Measurements from ENCODE around the gene YAE1.

YAE1 gene

DNA sequence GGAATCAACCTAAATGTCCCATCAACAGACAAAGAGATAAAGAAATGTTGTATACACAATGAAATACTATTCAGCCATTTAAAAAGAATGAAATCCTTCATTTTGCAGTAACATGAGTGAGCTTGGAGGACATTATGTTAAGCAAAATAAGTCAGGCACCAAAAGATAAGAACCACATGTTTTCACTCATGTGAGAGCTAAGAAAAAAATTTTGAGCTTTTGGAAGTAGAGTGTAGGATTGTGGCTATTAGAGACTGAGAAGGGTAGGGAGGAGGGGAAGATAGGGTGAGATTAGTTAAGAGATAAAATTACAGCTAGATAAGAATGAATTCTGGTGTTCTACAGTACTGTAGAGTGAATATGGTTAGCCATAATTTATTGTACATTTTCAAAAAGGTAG is 8.3 kb upstream of the YAE1 start:
- DNase-seq, result no peak

DNA sequence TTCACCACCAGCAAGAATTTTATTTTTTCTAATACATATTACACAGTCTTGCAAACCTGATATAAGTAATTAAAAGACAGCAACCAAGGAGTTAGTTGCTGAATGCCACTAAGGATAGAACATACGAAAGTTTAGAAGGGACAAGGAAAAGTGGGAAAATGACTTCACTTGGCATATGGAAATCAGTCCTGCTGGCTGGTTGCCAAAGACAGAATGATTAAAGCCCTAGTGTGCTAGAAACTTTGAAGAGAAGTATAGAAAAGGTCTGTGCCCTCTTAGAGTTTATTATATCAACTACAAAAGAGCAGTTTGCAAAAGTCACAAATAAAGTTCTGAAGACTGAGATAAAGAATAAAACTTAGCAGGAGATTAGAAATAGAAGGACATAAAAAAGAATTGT is 5.8 kb upstream of the YAE1 start:
- no peak for DNase-seq

DNA sequence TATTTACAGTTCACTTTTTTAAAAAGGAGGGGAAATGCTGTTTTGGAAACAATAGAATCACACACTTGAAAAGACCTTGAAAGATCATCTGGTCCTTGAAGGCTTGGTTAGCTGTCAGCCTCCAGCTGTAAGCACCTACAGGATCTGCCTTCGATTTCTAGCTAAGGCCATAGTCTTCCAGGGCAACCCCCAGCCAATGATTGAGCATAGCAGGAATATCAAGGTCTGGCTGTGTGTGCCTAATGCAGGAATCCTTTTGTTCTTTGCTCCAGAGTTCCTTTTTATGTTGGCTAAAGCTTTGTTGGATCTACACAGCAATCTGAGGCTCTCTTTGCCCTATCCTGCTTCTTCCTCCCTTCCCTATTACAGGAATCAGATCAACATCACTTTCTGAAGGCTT is 5.2 kb upstream of the YAE1 start:
- no peak for DNase-seq

DNA sequence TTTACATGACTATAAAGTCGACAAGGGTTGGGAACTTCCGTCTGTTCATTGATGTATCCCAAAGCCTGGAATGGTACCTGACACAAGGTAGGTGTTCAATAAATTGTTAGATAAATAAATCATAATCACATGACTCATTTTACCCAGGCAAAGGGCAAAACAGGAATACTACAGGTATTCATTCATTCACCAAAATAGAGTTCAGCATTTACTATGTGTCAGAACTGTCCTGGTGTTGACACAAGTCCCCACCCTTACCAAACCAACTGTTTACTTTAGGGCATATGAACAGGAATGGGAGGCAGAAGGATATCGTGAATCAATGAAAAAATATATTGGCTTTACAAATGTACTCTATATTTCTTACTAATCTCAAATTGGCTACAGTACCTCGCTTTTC is 666 bp upstream of the YAE1 start:
- no peak for DNase-seq

DNA sequence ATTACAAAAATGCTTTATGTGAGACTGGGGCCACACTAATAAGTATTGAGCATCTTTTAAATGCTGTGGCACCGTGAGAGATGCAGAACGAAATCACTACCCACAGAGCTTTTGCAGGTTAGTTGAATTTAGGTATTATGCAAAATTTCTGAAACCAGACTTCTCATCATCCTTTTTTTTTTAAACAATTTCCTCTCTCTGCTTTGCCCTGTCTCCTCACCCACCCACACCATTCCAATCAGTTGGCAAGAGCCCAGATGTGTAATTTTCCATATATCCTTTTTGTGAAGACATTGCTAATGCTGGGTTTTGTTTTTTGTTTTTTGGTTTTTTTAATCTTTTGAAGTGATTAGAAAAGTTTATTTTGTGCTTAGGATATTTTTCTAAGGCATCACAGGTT is 1.1 kb downstream of the YAE1 start:
- DNase-seq, result no peak

DNA sequence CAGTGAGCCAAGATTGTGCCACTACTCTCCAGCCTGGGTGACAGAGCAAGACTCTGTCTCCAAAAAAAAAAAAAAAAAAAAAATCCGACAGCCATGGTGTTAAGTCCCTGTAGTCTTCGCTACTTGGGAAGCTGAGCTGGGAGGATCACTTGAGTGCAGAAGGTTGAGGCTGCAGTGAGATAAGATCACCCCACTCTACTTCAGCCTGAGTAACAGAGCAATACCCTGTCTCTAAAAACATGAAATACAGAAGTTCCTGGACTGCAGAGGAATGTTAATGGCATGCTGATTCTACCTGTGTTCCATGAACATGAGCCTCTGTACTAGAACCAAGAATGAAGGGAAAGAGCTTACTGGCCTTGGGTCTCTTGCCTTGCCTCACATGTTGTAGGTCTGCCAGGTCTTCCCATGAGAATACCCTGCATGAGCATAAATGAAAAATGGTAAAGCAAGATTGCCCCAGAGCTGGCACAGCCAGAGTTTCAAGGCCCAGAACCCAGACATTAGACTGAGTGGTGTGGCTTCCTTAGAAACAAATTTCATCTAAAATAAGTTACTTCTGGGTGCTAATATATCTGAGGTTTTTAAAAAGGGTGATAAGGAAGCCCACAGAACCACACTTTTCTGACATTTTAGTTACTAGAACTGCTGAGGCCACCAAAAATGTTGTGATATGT is 8.6 kb downstream of the YAE1 start:
- no peak for DNase-seq

DNA sequence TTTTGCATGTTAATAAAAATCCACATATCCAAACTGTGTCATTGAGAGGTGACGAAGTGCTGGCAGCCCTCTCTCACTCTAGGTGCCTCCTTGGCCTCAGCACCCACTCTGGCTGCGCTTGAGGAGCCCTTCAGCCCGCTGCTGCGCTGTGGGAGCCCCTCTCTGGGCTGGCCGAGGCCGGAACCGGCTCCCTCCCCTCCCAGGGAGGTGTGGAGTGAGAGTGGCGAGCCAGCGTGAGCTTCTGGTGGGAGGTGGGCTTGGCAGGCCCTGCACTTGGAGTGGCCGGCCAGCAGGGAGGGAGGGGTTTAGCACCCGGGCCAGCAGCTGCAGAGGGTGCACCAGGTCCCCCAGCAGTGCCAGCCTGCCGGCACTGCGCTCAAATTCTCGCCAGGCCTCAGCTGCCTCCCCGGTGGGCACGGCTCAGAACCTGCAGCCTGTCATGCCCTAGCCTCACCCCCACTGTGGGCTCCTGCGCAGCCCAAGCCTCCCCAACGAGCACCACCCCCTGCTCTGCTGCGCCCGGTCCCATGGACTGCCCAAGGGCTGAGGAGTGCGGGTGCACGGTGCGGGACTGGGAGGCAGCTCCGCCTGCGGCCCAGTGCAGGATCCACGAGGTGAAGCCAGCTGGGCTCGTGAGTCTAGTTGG is 11.1 kb downstream of the YAE1 start:
- no peak for DNase-seq

DNA sequence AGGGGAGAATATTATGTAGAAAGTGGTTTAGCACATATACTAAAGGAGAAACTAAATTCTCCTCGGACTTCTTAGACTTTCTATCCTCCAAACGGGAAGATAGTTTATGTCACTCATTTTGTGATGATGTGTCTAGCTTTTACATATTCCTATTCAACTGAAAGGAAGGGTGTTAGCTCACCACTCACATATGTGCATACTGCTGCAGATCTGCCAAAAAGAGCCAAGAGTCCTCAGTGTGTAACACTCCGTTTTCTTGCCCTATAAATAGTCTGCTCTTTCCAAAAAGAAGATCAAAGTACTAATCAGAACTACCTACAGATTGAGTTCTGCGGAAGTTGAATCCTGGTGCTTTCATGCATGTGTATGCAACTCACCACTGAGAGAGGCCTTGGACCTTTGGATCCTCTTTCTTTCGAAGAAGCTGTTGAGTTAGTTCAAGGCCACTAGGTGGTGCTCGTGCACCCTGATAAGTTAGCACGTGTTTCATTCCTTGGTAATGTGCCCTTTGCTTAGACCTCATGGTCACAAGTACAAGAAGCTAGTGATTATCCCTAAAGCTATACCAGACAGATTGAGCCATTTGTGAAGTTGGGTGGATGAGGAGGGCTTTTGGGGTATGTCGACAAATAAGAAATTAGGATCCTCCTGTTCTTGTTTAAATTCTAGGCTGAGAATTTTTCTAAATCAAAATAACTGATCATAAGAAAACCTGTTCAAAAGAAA is 14.1 kb downstream of the YAE1 start:
- peak; percentile 81 for DNase-seq

DNA sequence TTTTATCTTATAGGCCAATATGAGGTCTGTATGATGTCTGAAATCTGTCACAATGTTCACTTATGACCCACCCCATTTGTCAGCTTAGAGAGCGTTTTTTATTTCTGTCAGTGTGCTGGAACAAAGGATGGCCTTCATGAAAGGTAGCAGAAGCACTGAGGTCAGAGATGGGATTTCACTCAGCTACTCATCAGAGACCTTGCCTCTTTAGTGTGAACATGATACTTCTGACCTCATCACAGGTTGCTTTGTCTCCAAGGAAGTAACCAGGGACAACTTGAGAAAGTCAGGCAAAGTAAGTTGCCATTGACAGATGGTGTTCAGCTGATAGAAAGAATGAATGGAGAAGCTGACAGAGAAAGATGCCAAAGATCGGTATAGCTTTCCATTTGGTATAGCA is 16.3 kb downstream of the YAE1 start:
- DNase-seq, result no peak

DNA sequence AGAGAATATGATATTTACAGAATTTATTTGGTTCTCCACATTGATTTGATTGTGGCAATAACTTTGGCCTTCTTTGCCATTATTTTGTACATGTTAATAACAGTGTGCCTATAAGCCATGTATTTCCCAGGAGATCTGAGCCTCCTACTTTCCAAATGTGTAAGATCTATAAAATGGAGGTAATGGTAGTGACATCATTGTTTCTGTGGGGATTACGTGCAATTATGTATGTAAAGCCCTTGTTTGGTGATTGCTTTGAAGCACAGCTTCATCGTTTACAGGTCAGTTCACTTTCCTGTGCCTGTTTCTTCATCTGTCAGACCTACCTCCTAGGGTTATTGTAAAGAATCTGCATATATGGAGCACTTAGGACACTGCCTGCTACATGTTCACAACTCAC is 17.3 kb downstream of the YAE1 start:
- no peak for DNase-seq

DNA sequence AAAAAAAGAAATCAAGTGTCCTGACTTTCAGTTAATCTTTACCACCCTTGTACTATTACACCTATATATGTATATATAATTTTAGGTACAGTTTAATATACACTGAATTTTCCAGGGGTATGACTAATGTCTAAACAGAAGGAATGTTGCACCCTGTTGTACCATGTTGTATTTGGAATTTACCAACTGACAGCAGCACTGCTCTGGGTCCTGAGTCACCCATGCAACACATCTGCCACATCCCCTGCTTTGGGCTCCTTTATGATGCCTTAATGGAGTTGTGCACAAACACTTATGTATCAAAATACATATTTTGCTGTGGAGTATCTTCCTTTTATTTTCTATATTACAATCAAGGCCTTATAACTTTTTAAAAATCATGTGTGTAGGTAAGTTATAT is 21.2 kb downstream of the YAE1 start:
- DNase-seq, result no peak

DNA sequence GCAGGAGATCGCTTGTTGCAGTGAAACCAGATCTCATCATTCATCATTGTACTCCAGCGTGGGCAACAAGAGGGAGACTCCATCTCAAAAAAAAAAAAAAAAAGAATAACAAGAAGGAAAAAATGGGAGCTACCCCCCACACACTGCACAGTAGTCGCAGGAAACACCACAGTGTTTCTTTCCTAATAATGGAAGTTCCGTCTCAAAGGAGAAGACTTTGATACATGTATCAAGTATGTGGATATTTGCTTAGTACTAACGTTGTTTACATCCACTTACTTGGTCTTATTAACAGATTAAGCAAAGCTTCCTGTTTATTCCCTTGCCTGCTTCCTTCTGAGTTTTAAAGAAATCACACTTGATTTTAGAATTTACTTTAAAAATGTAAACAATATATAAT is 22.2 kb downstream of the YAE1 start:
- DNase-seq, result no peak

DNA sequence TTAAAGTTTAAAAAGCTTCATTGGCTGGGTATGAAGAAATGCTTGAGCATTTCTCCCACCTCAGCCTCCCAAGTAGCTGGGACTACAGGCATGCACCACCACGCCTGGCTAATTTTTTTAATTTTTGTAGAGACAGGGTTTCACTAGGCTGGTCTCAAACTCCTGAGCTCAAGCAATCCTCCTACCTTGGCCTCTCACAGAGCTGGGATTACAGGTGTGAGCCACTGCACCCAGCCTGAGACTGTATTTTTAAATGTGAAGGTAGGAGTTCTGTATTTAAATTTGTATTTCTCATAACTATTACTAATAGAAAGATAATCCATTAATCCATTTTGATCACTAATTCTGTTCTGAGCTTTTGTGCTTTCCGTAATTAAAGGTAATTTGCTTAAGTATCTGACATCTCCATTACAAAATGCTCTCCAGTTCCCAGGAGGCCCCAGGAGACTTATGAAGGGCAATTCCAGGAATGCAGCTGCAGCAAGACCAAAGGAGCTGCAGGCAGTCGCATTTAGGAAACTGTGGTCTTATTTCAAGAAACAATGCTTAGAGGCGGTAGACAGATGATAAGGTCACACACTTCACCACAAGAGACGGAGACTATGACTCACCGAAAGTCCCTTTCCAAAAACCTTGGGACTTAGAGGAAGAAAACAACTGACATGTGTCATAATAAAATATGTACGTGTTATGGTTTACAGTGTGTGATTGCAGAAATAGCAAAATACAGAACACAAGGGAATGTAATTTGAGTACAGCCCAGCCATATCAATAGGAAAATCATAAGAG is 23.3 kb downstream of the YAE1 start:
- DNase-seq, result peak; percentile 77

DNA sequence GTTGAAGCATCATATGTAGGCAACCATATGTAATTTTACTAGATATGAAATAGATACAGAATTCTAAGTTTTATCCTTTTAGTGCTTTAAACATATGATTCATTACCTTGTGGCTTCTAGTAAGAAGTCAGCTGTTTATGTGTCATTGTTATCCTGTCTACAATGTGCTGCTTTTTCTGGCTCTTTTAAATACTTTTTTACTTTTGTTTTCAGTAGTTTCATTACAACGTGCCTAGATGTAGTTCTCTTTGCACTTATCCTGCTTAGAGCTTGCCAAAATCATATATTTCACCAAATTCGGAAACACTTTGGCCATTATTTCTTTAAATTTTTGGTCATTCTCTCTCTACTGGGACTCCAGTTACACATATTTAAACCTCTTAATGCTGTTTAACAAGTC is 26.4 kb downstream of the YAE1 start:
- DNase-seq, result no peak

DNA sequence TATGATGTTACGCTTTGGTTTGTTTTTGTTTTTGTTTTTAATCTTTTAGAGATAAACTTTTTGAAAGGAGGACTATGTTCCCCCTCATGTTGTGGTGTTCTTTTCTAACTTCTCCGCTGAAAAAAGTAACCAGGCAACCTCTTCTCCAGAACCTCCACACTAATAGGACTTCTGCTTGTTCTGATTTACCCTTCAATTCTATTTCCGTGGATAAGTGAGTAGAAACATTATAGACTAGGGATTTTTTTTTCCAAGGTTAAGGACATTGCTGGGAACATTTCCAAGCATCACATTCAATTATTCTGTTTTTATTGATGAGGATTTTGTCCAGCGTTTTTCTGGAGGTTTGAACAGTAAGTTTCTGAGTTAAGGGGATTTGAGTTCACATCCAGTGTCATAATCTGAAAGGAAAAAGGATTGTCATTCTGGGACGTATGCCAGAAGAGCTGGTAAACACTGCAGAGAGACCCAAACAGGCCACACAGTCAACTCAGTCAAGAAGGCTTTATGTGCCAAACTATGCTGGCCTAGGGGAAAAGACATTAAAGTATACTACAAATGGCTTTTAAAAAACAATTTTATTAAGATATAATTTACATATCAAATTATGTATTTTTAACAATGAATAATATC is 28.9 kb downstream of the YAE1 start:
- no peak for DNase-seq

DNA sequence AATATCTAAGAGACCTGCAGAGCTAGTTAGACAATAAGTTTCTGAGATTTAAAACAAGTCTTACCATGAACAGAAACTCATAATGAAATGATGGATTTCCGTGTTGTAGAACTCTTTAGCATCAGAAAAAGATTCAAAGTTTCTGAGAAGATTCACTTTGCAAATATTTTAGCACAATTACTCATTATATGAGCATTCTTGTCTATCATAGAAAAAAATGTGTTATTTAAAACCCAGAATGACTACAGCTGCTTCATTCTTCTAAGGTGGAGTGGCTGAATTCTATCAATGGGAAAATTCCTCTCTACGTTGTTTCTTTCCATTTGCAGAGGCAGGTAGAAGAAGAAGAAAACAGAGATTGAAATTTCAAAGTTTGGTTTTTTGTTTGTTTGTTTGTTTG is 36.1 kb downstream of the YAE1 start:
- DNase-seq, result no peak

DNA sequence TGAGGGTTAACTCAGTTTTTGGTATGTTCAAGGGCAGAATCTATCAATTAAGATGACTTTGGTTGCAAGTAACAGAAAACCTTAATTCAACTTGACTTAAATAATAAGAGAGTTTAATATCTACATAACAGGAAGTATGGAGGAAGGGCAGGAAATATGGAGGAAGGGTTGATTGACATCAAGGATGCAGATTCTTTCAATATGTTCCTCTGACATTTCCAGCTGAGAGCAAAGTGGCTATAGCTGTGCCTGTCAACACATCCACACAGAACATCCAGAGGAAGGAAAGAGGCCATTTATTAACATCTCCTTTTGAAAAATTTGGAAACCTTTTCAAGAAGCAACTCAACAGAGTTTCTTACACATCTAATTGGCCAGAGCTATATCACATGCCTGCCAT is 37.7 kb downstream of the YAE1 start:
- DNase-seq, result no peak

DNA sequence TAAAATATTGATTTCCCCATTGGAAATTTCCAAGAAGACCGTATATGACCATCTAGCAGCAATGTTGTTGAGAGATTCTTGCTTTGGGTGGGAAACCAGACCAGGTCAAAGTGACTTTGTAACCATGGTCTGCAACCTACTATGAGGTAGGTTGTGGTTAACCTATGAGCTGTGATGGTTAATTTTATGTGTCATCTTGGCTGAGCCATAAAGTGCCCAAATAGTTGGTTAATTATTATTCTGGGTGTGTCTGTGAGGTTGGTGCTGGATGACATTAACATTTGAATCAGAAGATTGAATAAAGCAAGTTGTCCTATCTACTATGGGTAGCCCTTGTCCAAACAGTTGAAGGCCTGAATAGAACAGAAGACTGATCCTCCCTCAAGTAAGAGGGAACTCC is 38.9 kb downstream of the YAE1 start:
- DNase-seq, result no peak

DNA sequence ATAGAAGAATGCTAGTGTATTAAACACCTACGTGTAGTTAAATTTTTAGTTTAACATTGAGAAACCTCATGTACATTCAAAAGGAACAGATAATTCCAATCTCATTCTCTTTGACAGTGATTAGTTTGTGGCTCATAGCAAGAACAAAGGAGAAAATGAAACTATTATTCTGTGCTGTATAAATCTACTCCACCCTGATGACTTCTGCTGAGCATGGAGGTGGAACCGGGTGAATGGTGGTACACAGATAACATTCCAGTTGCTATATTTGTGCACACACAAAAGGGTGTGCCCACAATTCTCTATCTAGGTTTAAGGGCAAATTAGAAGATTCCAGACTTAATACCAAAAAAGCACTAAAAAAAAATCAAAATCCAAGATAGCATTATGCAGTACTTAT is 40.1 kb downstream of the YAE1 start:
- no peak for DNase-seq

DNA sequence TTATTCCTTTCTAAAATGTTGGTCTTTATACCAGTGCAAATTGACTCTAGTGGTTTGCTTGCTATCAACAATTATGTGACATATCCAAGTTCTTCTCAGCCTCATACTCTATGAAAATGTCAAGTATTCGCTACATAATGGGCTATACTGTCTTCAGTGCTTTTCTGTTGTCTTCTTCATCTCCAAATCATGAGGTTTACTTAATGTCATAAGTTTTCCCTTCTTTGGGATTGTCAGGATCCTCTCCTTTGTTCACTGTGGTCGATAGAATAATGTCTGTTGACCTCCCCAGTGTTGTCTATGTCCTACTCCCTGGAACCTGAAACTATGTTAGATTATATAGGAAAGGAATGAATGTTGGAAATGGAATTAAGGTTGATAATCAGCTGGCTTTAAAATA is 40.7 kb downstream of the YAE1 start:
- no peak for DNase-seq

DNA sequence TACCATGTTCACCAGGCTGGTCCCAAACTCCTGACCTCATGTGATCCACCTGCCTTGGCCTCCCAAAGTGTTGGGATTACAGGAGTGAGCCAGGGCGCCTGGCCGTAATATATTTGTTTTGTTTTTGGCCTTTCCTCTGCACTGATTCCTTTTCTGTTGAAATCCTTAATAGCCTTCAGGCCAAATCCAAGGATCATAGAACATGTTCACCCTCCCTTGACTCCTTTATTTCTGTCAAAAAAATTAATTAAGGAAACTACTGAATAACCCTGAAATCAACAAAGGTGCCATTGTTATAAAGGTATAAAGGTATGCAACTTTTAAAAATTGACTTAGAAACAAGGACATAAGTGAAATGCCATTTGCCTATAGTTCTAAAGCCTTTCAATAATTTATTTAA is 41.7 kb downstream of the YAE1 start:
- no peak for DNase-seq

DNA sequence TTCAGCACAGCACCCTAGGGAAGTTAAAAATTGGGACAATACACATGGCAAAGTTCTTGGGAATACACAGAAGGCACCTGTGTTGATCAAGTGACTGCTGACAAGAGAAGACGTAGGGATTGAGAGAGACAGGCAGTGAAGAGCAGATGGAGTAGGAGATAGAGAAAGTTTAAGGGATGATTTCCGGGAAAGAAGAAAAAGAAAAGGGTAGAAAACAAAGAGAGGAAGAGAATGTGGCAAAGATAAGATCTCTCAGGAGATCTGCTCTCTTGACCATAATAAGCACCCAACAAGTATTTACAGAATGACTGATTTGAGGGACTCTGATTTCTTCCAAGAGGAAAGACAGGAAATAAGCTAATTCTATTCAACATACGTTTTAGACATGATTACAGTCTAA is 42.1 kb downstream of the YAE1 start:
- no peak for DNase-seq

All from stimulated activated CD8-positive, alpha-beta memory T cell treated with anti-CD3 and anti-CD28 coated beads, Interleukin-4, amount 100 ng/mL, for 48 hours (primary cell).